ENCODE data around the gene ISG20. TPM values are rescaled to one million over a fixed set of nuclear protein-coding genes. Genes with fewer than 3 reads are reported as not detected.

Gene ISG20
- 10 to 100 TPM; 12.4 to 13.3 TPM for total RNA-seq
- polyA plus RNA-seq, result 10 to 100 TPM; 10.1 to 18.7 TPM
- long read RNA-seq, donor 1, full-length matches to known transcripts, result 7 of 16 reads
- long read RNA-seq, donor 1, partial matches to known transcripts, result 4 of 16 reads
- long read RNA-seq, donor 1, other reads (novel, unspliced or antisense), result 5 of 16 reads
- long read RNA-seq, donor 2, partial matches to known transcripts, result 0 of 5 reads
- long read RNA-seq, donor 2, other reads (novel, unspliced or antisense), result 3 of 5 reads

- Histone ChIP-seq H3K27me3 (ENCODE audit: control insufficient read depth in 1 of 2, insufficient read depth in 2 of 2, low read length in 1 of 2) (no peaks in the 10 kb centered on the region), H3K4me3 (ENCODE audit: low read length in 2 of 2) (peak within 1 kb of the TSS; percentile 1 to 3), H3K4me1 (ENCODE audit: control insufficient read depth in 1 of 2, insufficient read depth in 2 of 2, low read length in 2 of 2) (peaks cover 0 to 2% of the 10 kb centered on the region in 2 donors), H3K27ac (ENCODE audit: low read depth in 1 of 2, low read length in 2 of 2) (peak within 1 kb of the TSS; percentile 46 to 98), H3K36me3 (ENCODE audit: control insufficient read depth in 1 of 2, insufficient read depth in 2 of 2, low read length in 1 of 2) (no peaks in the 10 kb centered on the region), H3K9me3 (ENCODE audit: control insufficient read depth, low read length) (no peaks in the 10 kb centered on the region)
- ATAC-seq (ENCODE audit: low FRiP score), result peak; percentile 95
- intact Hi-C loops (cut with DNase I), result no loop called here
- DNase-seq, result peak; percentile 95 to 96
- WGBS, 2 donors, result 10 to 11% methylated on average over 27 of the region's 27 CpGs
These were observed at the start of gene ISG20 for GRCh38 chr15:88638626-88639372. ISG20 (plus strand) TSS chr15:88639016; CDS start chr15:88639367, 351 bp downstream.

- no peak for DNase-seq
- Histone ChIP-seq H3K27ac (ENCODE audit: low read depth in 1 of 2, low read length in 2 of 2) (no peak overlapping the region), H3K27me3 (ENCODE audit: control insufficient read depth in 1 of 2, insufficient read depth in 2 of 2, low read length in 1 of 2) (no peaks in the 10 kb centered on the region), H3K9me3 (ENCODE audit: control insufficient read depth, low read length) (no peaks in the 10 kb centered on the region), H3K4me3 (ENCODE audit: low read length in 2 of 2) (no peak overlapping the region), H3K36me3 (ENCODE audit: control insufficient read depth in 1 of 2, insufficient read depth in 2 of 2, low read length in 1 of 2) (no peaks in the 10 kb centered on the region), H3K4me1 (ENCODE audit: control insufficient read depth in 1 of 2, insufficient read depth in 2 of 2, low read length in 2 of 2) (no peaks in the 10 kb centered on the region)
- 76 to 82% methylated on average over 6 of the region's 6 CpGs for whole genome bisulfite sequencing, 2 donors
- ATAC-seq (ENCODE audit: low FRiP score), result no peak
- intact Hi-C loops (cut with DNase I), result no loop called here
These were observed 48.1 kb upstream of the ISG20 start for GRCh38 chr15:88590759-88591158.

GRCh38 chr15:88591384-88591783, 47.4 kb upstream of the ISG20 start:
- intact Hi-C loops (cut with DNase I), result no loop called here
- H3K36me3 ChIP-seq (ENCODE audit: control insufficient read depth in 1 of 2, insufficient read depth in 2 of 2, low read length in 1 of 2), result no peaks in the 10 kb centered on the region
- no peaks in the 10 kb centered on the region for H3K27me3 ChIP-seq (ENCODE audit: control insufficient read depth in 1 of 2, insufficient read depth in 2 of 2, low read length in 1 of 2)
- H3K27ac ChIP-seq (ENCODE audit: low read depth in 1 of 2, low read length in 2 of 2), result no peak overlapping the region
- H3K4me1 ChIP-seq (ENCODE audit: control insufficient read depth in 1 of 2, insufficient read depth in 2 of 2, low read length in 2 of 2), result no peaks in the 10 kb centered on the region
- ATAC-seq (ENCODE audit: low FRiP score) (no peak), DNase-seq (no peak)
- no peak overlapping the region for H3K4me3 ChIP-seq (ENCODE audit: low read length in 2 of 2)
- H3K9me3 ChIP-seq (ENCODE audit: control insufficient read depth, low read length), result no peaks in the 10 kb centered on the region

GRCh38 chr15:88603885-88604284, 34.9 kb upstream of the ISG20 start:
- no peak for ATAC-seq (ENCODE audit: low FRiP score)
- Histone ChIP-seq H3K9me3 (ENCODE audit: control insufficient read depth, low read length) (no peaks in the 10 kb centered on the region), H3K27ac (ENCODE audit: low read depth in 1 of 2, low read length in 2 of 2) (no peak overlapping the region), H3K4me1 (ENCODE audit: control insufficient read depth in 1 of 2, insufficient read depth in 2 of 2, low read length in 2 of 2) (no peaks in the 10 kb centered on the region), H3K27me3 (ENCODE audit: control insufficient read depth in 1 of 2, insufficient read depth in 2 of 2, low read length in 1 of 2) (no peaks in the 10 kb centered on the region), H3K36me3 (ENCODE audit: control insufficient read depth in 1 of 2, insufficient read depth in 2 of 2, low read length in 1 of 2) (no peaks in the 10 kb centered on the region), H3K4me3 (ENCODE audit: low read length in 2 of 2) (no peak overlapping the region)
- 5 to 8% methylated on average over 14 of the region's 14 CpGs for WGBS, 2 donors
- DNase-seq, result no peak
- intact Hi-C loops (cut with DNase I), result no loop called here

GRCh38 chr15:88604381-88605188, 34.2 kb upstream of the ISG20 start:
- DNase-seq (no peak), ATAC-seq (ENCODE audit: low FRiP score) (peak; percentile 16)
- no peaks in the 10 kb centered on the region for H3K9me3 ChIP-seq (ENCODE audit: control insufficient read depth, low read length)
- intact Hi-C loops (cut with DNase I), result no loop called here
- H3K27me3 ChIP-seq (ENCODE audit: control insufficient read depth in 1 of 2, insufficient read depth in 2 of 2, low read length in 1 of 2), result no peaks in the 10 kb centered on the region
- 2% methylated on average over 46 of the region's 46 CpGs for WGBS, 2 donors
- no peaks in the 10 kb centered on the region for H3K4me1 ChIP-seq (ENCODE audit: control insufficient read depth in 1 of 2, insufficient read depth in 2 of 2, low read length in 2 of 2)
- H3K36me3 ChIP-seq (ENCODE audit: control insufficient read depth in 1 of 2, insufficient read depth in 2 of 2, low read length in 1 of 2), result no peaks in the 10 kb centered on the region
- H3K4me3 ChIP-seq (ENCODE audit: low read length in 2 of 2), result no peak overlapping the region
- no peak overlapping the region for H3K27ac ChIP-seq (ENCODE audit: low read depth in 1 of 2, low read length in 2 of 2)

- intact Hi-C loops (cut with DNase I), result no loop called here
- H3K9me3 ChIP-seq (ENCODE audit: control insufficient read depth, low read length), result no peaks in the 10 kb centered on the region
- H3K27ac ChIP-seq (ENCODE audit: low read depth in 1 of 2, low read length in 2 of 2), result no peak overlapping the region
- 2 to 3% methylated on average over 53 to 58 of the region's 58 CpGs for WGBS, 2 donors
- no peaks in the 10 kb centered on the region for H3K4me1 ChIP-seq (ENCODE audit: control insufficient read depth in 1 of 2, insufficient read depth in 2 of 2, low read length in 2 of 2)
- no peaks in the 10 kb centered on the region for H3K27me3 ChIP-seq (ENCODE audit: control insufficient read depth in 1 of 2, insufficient read depth in 2 of 2, low read length in 1 of 2)
- peak; percentile 63 to 89 for DNase-seq
- peak; percentile 78 for ATAC-seq (ENCODE audit: low FRiP score)
- no peak overlapping the region for H3K4me3 ChIP-seq (ENCODE audit: low read length in 2 of 2)
- no peaks in the 10 kb centered on the region for H3K36me3 ChIP-seq (ENCODE audit: control insufficient read depth in 1 of 2, insufficient read depth in 2 of 2, low read length in 1 of 2)
These were observed 33.4 kb upstream of the ISG20 start for GRCh38 chr15:88605189-88606069.

- Histone ChIP-seq H3K27me3 (ENCODE audit: control insufficient read depth in 1 of 2, insufficient read depth in 2 of 2, low read length in 1 of 2) (no peaks in the 10 kb centered on the region), H3K9me3 (ENCODE audit: control insufficient read depth, low read length) (no peaks in the 10 kb centered on the region), H3K4me1 (ENCODE audit: control insufficient read depth in 1 of 2, insufficient read depth in 2 of 2, low read length in 2 of 2) (no peaks in the 10 kb centered on the region), H3K4me3 (ENCODE audit: low read length in 2 of 2) (no peak overlapping the region), H3K36me3 (ENCODE audit: control insufficient read depth in 1 of 2, insufficient read depth in 2 of 2, low read length in 1 of 2) (no peaks in the 10 kb centered on the region), H3K27ac (ENCODE audit: low read depth in 1 of 2, low read length in 2 of 2) (no peak overlapping the region)
- intact Hi-C loops (cut with DNase I), result no loop called here
- WGBS, 2 donors, result 9 to 13% methylated on average over 26 of the region's 26 CpGs
- ATAC-seq (ENCODE audit: low FRiP score) (no peak), DNase-seq (no peak)
These were observed 32.6 kb upstream of the ISG20 start for GRCh38 chr15:88606070-88606794.

GRCh38 chr15:88607951-88608350, 30.9 kb upstream of the ISG20 start:
- intact Hi-C loops (cut with DNase I), result no loop called here
- no peaks in the 10 kb centered on the region for H3K4me1 ChIP-seq (ENCODE audit: control insufficient read depth in 1 of 2, insufficient read depth in 2 of 2, low read length in 2 of 2)
- ATAC-seq (ENCODE audit: low FRiP score) (no peak), DNase-seq (no peak)
- WGBS, 2 donors, result 81 to 82% methylated on average over 1 of the region's 1 CpG
- no peak overlapping the region for H3K4me3 ChIP-seq (ENCODE audit: low read length in 2 of 2)
- H3K36me3 ChIP-seq (ENCODE audit: control insufficient read depth in 1 of 2, insufficient read depth in 2 of 2, low read length in 1 of 2), result no peaks in the 10 kb centered on the region
- no peaks in the 10 kb centered on the region for H3K27me3 ChIP-seq (ENCODE audit: control insufficient read depth in 1 of 2, insufficient read depth in 2 of 2, low read length in 1 of 2)
- no peaks in the 10 kb centered on the region for H3K9me3 ChIP-seq (ENCODE audit: control insufficient read depth, low read length)
- H3K27ac ChIP-seq (ENCODE audit: low read depth in 1 of 2, low read length in 2 of 2), result no peak overlapping the region
